CD4-positive, alpha-beta T cell treated with Interleukin-2 at 100 ng/mL for 4 hours (primary cell): ENCODE measurements around the gene UFSP1.
"Not testable (repeated sequence)": the region's sequence is repeated elsewhere in the genome, so short reads cannot be mapped to it uniquely, and the experiment has no call there.

Experiments used
- DNase-seq: peaks from one replicate; pipeline ENCODE4 v3.0.0-alpha.2; 2020; ENCODE audit warnings: low spot score

The UFSP1 gene

DNA sequence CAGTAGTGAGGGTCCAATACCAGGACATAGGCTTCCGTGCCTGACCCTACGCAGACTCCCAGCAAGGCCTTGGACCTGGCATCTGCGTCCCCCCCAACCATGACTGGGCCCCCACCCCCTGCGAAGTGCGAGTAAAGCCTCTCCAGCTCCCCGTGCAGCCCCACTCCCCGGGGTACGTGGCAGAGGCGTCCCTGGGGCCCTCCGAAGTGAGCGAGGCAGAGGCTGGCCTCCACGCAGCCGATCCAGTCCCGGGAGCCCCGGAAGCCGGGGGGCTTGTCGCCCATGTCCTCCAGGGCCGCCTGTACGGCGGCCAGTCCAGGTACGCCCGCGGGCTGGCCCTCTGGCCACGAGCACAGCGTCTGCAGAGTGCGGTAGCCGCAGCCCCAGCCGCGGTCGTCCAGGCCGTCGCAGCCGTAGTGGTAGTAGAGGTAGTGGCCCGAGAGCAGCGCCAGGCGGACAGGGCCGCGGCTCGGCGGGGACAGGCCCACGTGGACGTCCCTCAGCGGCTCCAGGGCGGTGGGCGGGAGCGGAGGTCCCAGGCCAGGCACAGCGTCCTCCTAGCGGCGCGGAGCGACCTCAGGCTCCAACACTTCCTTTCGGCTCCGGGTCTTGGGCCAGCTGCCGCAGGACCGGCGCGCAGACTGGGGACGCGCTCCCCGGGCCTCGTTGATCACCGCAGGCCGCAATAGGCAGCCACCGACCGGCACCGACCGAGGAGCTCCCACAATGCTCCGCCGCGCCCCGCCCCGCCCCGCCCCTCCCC lies at the start of gene UFSP1:
TSS of gene UFSP1 (minus strand) at position 728 of the 763 bp plus-strand sequence. CDS start at position 284, 444 bp downstream.
- no peak for DNase-seq

DNA sequence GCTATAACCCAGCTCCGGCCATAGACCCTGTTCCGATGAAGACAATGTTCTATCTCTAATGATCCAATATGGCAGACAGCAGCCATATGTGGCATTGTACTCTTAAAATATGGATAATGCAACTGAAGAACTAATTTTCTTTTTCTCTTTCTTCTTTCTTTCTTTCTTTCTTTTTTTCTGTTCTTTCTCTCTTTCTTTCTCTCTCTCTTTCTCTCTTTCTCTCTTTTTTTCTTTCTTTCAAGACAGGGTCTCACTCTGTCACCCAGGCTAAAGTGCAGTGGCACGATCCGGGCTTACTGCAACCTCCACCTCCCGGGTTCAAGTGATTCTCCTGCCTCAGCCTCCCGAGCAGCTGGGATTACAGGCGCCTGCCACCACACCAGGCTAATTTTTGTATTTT lies 46.7 kb upstream of the UFSP1 start:
- not testable (repeated sequence) for DNase-seq

DNA sequence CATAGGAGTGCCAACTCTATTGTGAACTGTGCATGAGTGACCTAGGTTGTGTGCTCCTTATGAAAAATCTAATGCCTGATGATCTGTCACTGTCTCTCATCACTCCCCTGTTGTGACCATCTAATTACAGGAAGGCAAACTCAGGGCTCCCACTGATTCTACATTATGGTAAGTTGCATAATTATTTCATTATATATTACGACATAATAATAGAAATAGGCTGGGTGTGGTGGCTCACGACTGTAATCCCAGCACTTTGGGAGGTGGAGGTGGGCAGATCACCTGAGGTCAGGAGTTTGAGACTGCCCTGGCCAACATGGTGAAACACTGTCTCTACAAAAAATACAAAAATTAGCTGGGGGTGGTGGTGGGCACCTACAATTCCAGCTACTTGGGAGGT lies 45.9 kb upstream of the UFSP1 start:
- DNase-seq, result not testable (repeated sequence)

DNA sequence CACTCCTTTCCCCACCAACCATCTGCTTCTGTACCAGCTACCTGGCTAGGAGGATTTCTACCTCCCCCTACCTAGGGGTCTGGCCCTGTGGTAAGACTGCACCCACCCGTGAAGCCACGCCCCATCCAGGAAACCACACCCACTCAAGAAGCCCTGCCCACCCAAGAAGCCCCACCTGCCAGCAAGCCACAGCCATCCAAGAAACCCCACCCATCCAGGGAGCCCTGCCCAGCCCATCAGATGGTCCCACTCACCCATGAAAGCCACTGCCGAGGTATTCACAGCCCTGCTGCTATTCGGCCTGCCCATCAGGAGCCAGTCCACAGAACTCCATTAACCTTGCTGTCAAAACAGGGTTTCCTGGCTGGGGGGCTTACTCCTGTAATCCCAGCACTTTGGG lies 44.2 kb upstream of the UFSP1 start:
- DNase-seq, result no peak

DNA sequence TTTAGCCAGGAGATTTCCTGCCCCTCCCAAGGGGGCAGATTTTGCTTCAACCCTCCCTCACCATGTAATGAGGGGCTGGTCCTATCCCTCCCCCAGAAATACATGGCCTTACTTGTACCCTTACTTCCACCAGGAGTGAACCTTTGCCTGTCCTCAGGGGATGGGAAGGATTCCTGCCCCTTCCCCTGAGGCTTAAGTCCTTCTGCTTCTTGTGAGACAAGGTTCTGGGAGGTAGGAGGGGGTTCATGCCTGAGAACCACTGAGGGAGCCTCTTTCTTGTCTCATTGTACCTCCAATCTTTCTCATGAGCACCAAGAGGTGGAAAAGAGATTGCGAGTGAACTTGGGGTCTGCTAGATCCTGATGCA lies 40.3 kb upstream of the UFSP1 start:
- DNase-seq, result no peak

DNA sequence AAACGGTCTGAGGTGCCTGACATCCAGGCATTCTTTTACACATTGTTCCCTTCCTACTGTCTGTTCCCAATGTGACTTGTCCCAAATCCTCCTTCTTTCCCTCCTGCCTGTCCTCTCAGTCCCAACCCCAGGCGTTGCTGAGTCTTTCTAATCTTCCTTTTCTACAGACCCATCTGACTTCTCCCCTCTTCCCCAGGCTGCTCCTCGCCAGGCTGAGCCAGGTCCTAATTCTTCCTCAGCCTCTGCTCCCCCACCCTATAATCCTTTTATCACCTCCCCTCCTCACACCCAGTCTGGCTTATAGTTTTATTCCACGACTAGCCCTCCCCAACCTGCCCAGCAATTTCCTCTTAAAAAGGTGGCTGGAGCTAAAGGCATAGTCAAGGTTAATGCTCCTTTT lies 34.1 kb upstream of the UFSP1 start:
- not testable (repeated sequence) for DNase-seq

DNA sequence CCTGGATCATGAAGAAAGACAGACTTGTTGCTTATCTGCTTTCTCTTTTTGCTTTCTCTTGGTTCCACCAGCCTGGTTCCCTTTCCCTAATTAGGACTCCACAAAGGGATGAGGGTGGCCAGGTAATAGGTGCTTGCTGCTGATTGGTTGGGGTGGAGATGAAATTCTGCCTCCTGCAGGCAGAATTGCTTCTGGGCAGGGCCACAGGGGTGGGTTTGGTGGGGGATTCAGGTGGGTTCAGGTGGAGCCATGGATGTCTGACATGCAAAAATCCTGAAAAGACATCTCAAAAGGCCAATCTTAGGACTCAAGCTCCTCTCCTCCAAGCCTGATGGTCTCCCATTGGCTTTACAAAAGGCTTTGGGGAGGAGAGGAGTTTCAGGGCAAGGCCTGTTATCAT lies 31.5 kb upstream of the UFSP1 start:
- no peak for DNase-seq

DNA sequence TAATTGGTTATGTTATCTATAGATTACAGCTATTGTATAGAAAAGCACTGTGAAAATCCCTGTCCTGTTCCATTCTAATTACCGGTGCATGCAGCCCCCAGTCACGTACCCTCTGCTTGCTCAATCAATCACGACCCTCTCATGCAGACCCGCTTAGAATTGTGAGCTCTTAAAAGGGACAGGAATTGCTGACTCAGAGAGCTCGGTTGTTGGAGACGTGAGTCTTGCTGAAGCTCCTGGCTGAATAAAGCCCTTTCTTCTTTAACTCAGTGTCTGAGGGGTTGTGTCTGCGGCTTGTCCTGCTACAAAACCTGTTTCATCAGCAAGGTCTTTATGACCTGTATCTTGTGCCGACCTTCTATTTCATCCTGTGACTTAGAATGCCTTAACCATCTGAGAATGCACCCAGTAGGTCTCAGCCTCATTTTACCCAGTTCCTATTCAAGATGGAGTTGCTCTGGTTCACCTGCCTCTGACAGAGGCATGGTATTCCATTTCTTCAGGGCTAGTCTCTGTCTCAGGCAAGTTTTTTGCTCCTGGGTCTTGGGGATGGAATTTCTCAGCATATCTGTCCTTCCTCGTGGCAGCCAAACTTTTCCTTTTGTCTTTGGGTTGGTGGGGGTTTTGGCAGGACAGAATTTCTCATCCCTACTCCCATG lies 30.4 kb upstream of the UFSP1 start:
- not testable (repeated sequence) for DNase-seq

DNA sequence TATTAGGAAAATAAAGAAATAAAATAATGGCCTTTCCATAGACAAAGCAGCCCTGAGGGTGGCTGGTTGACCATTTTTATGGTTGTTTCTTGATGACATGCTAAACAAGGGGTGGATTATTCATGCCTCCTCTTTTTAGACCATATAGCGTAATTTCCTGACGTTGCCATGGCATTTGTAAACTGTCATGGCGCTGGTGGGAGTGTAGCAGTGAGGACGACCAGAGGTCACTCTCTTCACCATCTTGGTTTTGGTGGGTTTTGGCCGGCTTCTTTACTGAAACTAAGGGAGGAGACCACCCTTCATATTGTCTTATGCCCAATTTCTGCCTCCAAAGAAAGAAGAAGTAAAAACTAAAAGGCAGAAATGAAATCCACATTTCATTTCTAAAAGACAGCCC lies 29.8 kb upstream of the UFSP1 start:
- DNase-seq, result not testable (repeated sequence)

DNA sequence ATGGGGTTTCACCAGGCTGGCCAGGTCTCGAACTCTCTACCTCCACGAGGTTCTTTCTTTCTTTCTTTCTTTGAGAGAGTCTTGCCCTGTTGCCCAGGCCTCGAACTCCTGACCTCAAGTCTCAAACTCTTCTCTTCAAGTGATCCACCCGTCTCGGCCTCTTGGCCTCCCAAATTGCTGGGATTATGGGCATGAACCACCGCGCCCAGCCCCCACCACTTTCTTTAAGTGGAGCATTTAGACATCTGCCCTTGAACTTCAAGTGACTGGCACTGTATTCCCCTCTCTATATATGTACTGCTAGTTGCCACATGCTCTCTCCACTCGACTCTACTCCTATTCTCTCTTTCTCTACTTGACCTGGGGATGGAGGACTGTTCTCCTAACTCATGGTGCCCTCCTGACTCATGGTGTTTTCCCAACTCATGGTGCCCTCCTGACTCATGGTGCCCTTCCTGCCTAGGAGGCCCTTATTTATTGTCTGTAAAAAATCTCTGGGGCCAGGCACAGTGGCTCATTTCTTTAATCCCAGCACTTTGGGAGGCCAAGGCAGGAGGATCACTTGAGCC lies 25.4 kb upstream of the UFSP1 start:
- no peak for DNase-seq

DNA sequence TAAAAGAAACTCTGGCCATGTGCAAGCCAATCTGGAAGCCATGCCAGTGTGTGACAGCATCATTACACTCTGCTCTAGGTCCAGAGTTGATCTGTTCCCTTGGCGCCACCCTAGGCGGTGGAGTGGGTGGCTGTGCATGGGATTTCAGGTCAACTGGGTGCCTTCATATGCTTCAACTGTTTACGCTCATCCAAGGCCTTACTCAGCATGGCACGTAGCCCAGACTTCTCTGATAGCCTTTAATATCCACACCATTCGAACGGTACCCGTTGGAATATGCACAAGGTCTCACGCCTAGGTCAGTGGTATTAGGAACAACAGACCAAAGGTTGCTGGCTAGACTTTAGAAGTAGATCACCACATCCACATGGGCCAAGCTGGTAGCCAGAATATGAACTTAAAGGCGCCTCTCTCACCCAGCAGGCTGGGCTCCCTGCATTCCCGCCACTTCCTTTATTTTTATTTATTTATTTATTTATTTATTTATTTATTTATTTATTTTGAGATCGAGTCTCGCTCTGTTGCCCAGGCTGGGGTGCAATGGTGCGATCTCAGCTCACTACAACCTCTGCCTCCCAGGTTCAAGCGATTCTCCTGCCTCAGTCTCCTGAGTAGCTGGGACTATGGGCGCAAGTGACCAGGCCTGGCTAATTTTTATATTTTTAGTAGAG lies 24.8 kb upstream of the UFSP1 start:
- no peak for DNase-seq

DNA sequence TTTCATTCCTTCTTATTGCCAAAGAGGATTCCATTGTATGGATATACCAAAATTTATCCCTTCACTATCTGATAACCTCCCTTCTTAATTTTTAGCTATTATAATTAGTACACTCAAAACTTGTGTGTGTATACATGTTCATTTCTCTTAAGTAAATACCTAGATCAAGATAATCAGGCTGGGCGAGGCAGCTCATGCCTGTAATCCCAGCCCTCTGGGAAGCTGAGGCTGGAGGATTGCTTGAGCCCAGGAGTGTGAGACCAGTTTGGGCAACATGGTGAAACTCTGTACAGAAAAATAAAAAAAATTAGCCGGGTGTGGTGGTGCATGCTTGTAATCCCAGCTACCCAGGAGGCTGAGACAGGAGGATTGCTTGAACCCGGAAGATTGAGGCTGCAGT lies 22.0 kb upstream of the UFSP1 start:
- no peak for DNase-seq

DNA sequence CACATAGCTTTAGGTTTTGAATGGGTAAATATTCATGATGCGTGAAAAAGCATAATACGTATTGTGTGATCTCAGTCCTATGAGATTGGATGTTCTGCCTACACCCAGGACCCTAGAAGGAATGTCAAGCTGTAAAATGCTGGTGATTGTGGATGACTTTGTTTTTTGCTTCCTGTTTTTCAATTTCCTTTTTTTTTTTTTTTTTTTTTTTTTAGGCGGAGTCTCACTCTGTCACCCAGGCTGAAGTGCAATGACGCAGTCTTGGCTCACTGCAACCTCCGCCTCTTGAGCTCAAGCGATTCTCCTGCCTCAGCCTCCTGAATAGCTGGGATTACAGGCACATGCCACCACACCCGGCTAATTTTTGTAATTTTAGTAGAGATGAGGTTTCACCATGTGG lies 20.9 kb upstream of the UFSP1 start:
- DNase-seq, result not testable (repeated sequence)

DNA sequence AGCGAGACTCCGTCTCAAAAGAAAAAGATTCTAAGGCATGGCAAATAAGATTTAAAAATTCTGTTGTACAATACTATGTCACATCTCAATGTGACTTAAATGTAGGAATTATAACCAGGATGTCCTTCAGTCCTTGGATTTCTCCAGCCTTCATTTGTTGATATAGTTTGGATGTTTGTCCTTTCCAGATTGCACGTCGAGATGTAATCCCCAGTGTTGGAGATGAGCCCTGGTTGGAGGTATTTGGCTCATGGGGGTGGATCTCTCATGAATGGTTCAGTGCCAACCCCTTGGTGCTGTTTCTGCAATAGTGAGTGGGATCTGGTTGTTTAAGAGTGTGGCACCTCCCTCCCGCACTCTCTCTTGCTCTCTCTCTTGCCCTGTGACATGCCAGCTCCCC lies 19.0 kb upstream of the UFSP1 start:
- no peak for DNase-seq

DNA sequence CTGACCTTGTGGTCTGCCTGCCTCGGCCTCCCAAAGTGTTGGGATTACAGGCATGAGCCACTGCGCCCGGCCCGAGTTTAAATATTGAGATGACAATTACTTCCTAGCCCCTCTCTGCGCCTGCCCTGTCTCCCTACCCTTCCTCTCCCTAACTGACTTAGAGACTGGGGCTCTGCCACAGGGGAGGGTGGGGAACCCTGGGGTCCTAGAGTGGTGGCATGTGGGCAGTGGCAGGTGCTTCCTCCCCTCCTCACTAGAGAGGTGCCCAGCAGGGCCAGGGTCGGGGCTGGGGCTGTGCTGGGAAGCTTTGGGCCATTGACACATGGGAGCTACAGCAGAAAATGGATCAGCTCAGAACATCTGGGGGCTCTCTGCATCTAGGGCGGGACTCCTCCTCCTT lies 13.1 kb upstream of the UFSP1 start:
- no peak for DNase-seq

DNA sequence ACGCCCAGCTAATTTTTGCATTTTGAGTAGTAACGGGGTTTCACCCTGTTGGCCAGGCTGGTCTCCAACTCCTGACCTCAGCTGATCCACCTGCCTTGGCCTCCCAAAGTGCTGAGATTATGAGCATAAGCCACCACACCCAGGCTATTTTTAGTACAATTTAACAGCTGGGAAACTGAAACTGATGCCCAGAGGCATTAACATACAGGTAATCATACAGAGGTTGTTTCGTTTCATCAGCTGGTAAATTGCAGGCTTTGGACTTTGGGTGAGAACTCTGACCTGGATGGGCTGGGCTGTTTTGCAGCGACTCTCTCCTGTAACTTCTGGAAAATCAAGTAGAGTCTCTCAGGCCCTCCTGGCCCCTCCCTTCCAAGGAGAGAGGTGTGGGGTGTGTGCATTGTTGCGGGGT lies 12.4 kb upstream of the UFSP1 start:
- no peak for DNase-seq

DNA sequence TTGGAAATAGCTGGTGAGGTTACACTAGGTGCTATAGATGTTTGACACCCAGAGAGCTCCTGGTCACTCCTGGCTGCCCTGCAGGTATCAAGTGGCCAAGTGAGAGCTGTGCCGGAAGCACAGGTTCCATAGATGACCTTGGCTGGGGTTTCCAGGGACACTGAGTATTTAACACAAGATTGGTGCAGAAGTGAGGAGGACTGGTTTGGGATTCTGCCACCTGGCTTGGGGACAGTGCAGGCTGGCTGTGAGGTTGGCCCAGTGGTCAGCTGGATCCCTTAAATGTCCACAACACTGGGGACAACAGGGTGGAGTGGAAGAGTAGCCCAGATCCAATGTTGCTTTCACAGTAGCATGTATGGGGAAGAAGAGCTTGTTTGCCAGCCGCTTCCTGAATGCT lies 11.5 kb upstream of the UFSP1 start:
- DNase-seq, result no peak

DNA sequence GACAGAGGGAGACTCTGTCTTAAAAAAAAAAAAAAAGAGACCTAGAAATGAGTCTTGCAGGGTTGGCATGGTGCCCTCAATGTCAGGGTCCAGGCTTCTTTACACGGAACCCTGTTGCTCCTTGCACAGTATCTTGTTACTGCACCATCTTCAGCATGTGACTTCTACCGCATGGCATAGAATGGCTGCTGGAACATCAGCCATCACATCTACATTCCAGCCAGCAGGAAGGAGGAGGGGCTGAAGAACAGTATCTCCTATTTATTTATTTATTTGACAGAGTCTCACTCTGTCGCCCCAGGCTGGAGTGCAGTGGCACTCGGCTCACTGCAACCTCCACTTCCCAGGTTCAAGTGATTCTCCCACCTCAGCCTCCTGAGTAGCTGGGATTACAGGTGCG lies 9.9 kb upstream of the UFSP1 start:
- DNase-seq, result no peak

DNA sequence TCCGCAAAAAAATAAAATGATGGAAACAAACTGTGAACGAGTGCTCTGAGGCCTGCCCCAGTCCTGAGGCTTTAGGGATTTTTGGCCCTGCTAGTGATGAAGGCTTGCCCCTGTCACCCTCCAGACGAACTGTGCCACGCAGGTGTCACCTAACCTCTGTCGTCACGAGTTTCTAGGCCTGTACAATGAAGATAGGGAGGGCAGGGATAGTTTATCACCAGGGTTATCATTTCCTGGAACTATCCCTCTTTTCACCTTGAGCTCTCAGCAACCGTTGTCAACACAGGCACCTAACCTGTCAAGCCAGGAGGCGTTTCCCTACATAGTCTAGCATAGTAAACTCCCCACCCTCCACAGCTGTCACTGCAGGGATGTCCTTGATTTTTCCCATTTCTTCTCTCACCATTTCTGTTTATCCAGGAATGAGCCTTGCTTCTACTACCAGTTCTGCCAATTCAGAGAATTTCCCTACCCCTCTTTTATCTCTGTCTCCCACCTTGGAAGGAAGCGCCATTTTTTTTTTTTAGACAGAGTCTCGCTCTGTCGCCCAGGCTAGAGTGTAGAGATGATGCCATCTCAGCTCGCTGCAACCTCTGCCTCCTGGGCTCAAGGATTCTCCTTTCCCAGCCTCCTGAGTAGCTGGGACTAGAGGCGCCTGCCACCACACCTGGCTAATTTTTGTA lies 8.4 kb upstream of the UFSP1 start:
- DNase-seq, result no peak

DNA sequence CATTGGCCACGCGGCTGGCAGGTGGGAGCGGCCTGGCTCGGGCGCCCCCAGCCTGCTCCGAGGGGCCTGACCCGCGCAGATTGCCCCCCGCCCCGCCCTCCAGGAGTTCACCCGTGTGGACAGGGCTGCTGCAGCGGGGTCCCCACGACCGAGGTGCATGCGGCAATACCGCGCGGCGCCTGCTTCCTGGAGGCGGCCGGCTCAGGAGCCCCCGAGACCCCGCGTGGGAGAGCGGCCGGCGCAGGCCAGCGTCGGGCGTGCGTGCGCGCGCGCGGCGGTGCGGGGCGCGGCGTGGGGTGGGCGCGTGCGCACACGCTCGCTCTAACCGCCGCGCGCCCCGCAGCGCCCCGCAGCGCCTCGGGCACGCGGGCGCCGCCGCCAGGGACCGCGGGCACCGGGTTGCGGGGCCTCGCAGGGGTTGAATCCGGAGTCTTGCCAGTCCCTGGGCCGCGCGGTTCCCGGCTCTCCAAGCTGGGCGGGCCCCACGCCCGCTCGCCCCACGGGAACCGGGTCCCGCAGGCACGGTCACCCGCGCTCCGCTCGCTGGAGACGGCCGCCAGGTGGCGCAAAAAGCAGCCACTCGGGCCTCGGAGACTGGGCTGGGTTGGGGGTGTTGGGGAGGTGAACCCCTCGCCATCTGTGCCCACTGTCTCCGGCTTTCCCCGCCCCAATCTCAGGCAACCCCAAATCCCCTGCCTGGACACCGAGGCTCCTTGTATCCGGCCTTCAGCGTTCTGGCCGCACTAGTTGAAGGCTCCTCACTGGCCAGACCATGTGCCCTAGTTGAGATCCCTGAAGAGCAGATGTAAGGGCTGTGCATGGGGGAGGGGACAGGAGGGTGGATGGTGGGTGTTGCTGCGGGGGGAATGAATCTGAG lies 7.5 kb upstream of the UFSP1 start:
- DNase-seq, result peak; percentile 64
